Memory B cell (primary cell): Measurements from ENCODE around the gene ROR2.

Experiments used
- ATAC-seq: fragments of 150-1000 bp; cut with Tn5 transposase; 2 replicates; pipeline ENCODE4 v1.10.0; 2021; ENCODE audit warnings: low read depth, mild to moderate bottlenecking, moderate library complexity
- DNase-seq, 2 donors: peaks; one replicate each; pipeline ENCODE4 v3.0.0; 2022; ENCODE audit warnings: low spot score in 2 of 2
- H3K27ac Mint-ChIP-seq: one replicate; pipeline ENCODE4 v1.8.0; 2022; ENCODE audit warnings: mild to moderate bottlenecking, moderate library complexity, mixed read lengths
- H3K27me3 Mint-ChIP-seq: one replicate; pipeline ENCODE4 v1.8.0; 2022; ENCODE audit warnings: mixed read lengths
- H3K36me3 Mint-ChIP-seq: one replicate; pipeline ENCODE4 v1.8.0; 2022; ENCODE audit warnings: mild to moderate bottlenecking, mixed read lengths
- H3K4me1 Mint-ChIP-seq: one replicate; pipeline ENCODE4 v1.8.0; 2022; ENCODE audit warnings: mixed read lengths
- H3K4me3 Mint-ChIP-seq: one replicate; pipeline ENCODE4 v1.8.0; 2022; ENCODE audit warnings: mild to moderate bottlenecking, moderate library complexity, mixed read lengths
- H3K9me3 Mint-ChIP-seq: one replicate; pipeline ENCODE4 v1.8.0; 2022; ENCODE audit warnings: mixed read lengths

Gene ROR2

DNA sequence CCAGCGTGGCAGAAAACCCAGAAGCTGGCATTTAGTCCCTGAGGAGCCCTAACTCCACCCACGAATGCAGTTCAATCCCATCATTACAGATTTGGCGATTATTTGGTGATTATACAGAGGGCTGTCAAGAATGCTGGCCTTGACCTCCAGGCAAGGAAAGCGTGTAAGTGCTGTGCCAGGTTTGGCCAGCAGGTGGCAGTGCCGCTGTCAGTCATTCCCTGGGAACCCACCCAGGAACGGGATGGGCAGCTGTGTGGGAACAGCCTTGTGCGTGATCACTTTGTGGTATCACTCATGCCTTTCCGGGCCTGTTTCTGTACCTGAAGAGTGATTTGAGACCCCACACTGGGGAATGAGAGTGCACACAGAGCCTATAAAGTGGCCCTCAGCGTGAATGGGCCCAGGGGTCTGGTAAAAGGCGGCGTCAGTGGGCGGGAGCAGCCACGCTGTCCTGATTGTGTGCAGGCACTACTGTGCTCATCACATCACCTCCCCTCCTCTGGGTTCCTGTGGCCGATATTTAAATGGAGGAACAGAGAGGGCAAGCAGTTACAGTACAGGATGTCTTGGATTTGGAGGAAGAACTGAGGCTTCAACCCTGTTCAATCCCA is 215.6 kb downstream of the ROR2 start:
- H3K4me3 Mint-ChIP-seq: no peak overlapping the region
- ATAC-seq: no peak
- H3K9me3 Mint-ChIP-seq: no peaks in the 10 kb centered on the region
- H3K4me1 Mint-ChIP-seq: peaks cover 2% of the 10 kb centered on the region
- no peaks in the 10 kb centered on the region for H3K36me3 Mint-ChIP-seq
- peaks cover 10% of the 10 kb centered on the region for H3K27me3 Mint-ChIP-seq
- peak; percentile 57 to 73 for DNase-seq
- H3K27ac Mint-ChIP-seq: no peak overlapping the region

DNA sequence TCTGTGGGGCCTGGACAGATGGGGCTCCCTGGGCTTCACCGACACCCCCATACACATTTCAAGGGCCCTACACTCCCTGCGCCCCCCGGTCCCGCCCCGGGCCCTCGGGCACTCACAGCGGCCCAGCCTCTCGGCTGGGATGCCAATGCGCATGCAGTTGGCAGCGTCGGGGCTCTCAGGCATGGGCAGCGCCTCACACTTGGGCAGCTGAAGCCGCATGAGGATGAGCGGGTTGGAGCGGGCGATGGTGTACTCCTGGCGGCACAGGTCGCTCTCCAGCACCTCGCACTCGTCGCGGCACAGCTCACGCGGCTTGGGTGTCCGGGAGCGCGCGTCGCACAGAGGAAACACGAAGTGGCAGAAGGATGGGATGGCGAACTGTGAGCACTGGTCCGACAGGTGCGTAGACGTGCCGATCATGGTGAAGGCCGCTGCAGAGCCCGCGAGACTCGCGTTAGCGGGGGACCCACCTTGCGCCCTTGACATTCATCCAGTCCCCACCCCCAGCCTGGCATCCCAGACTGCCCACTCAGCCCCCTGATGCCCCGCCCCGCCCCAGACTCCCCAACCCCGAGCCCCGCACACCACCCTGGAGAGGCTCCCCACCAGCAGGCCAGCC is 216.9 kb downstream of the ROR2 start:
- Mint-ChIP-seq H3K27ac (no peak overlapping the region), H3K4me1 (peaks cover 2% of the 10 kb centered on the region), H3K27me3 (peaks cover 10% of the 10 kb centered on the region), H3K4me3 (no peak overlapping the region), H3K36me3 (no peaks in the 10 kb centered on the region), H3K9me3 (no peaks in the 10 kb centered on the region)
- ATAC-seq: no peak
- no peak for DNase-seq

GRCh38 chr9:91732187-91733005 is 217.6 kb downstream of the ROR2 start:
- Mint-ChIP-seq H3K4me3 (no peak overlapping the region), H3K36me3 (no peaks in the 10 kb centered on the region), H3K27ac (no peak overlapping the region), H3K27me3 (peaks cover 10% of the 10 kb centered on the region), H3K9me3 (no peaks in the 10 kb centered on the region), H3K4me1 (peaks cover 2% of the 10 kb centered on the region)
- DNase-seq (no peak), ATAC-seq (no peak)

- H3K9me3 Mint-ChIP-seq: no peaks in the 10 kb centered on the region
- no peak overlapping the region for H3K27ac Mint-ChIP-seq
- DNase-seq (no peak), ATAC-seq (no peak)
- no peak overlapping the region for H3K4me3 Mint-ChIP-seq
- H3K4me1 Mint-ChIP-seq: peaks cover 2% of the 10 kb centered on the region
- no peaks in the 10 kb centered on the region for H3K36me3 Mint-ChIP-seq
- peaks cover 4% of the 10 kb centered on the region for H3K27me3 Mint-ChIP-seq
Observed at GRCh38 chr9:91730806-91731205, 219.2 kb downstream of the ROR2 start.

- no peaks in the 10 kb centered on the region for H3K9me3 Mint-ChIP-seq
- H3K27ac Mint-ChIP-seq: no peak overlapping the region
- H3K36me3 Mint-ChIP-seq: no peaks in the 10 kb centered on the region
- DNase-seq (no peak), ATAC-seq (no peak)
- H3K4me3 Mint-ChIP-seq: no peak overlapping the region
- H3K27me3 Mint-ChIP-seq: peaks cover 2% of the 10 kb centered on the region
- peaks cover 2% of the 10 kb centered on the region for H3K4me1 Mint-ChIP-seq
Observed at GRCh38 chr9:91729558-91729842, 220.5 kb downstream of the ROR2 start.

GRCh38 chr9:91727972-91728371 is 222.1 kb downstream of the ROR2 start:
- ATAC-seq (no peak), DNase-seq (no peak)
- Mint-ChIP-seq H3K27ac (no peak overlapping the region), H3K9me3 (no peaks in the 10 kb centered on the region), H3K36me3 (no peaks in the 10 kb centered on the region), H3K4me3 (no peak overlapping the region), H3K4me1 (no peaks in the 10 kb centered on the region), H3K27me3 (peaks cover 2% of the 10 kb centered on the region)

DNA sequence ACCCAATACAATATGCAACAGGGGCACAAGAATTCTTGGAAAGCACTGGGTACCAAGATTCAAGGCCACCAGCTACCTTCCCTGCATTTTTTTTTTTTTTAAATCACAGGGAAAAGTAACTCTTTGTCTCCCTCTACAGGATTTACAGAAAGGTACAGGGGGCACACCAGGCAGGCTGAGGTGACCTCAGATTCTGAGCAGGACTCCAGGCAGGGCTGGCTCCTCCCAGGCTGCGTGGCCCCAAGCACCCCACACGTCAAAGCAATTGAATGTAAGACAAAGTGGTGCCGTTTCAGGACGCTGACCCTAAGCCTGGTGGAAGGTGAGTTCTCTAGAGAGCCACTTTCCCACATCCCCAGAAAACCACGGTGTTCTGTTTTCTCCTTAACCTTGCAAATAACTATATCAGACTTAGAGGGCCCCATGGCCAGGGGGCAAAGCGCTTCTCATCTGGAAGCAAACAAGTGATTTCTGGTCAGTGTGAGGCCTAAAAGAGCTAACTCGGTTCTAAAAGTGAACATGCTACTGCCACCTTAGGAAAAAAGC is 222.6 kb downstream of the ROR2 start:
- Mint-ChIP-seq H3K4me1 (no peaks in the 10 kb centered on the region), H3K4me3 (no peak overlapping the region), H3K27ac (no peak overlapping the region), H3K27me3 (peaks cover under 1% of the 10 kb centered on the region), H3K36me3 (no peaks in the 10 kb centered on the region), H3K9me3 (no peaks in the 10 kb centered on the region)
- peak in 1 of 2 donors; percentile 30 for DNase-seq
- peak; percentile 83 for ATAC-seq

GRCh38 chr9:91726406-91727100 is 223.5 kb downstream of the ROR2 start:
- Mint-ChIP-seq H3K27me3 (peaks cover 2% of the 10 kb centered on the region), H3K4me3 (no peak overlapping the region), H3K4me1 (no peaks in the 10 kb centered on the region), H3K36me3 (no peaks in the 10 kb centered on the region), H3K9me3 (no peaks in the 10 kb centered on the region), H3K27ac (no peak overlapping the region)
- ATAC-seq (no peak), DNase-seq (no peak)

GRCh38 chr9:91725651-91726050 is 224.4 kb downstream of the ROR2 start:
- Mint-ChIP-seq H3K36me3 (no peaks in the 10 kb centered on the region), H3K4me3 (no peak overlapping the region), H3K4me1 (no peaks in the 10 kb centered on the region), H3K27me3 (peaks cover 2% of the 10 kb centered on the region), H3K9me3 (no peaks in the 10 kb centered on the region), H3K27ac (no peak overlapping the region)
- ATAC-seq: no peak
- no peak for DNase-seq

GRCh38 chr9:91724609-91725505 is 225.2 kb downstream of the ROR2 start:
- no peak overlapping the region for H3K27ac Mint-ChIP-seq
- DNase-seq (no peak), ATAC-seq (no peak)
- H3K4me3 Mint-ChIP-seq: no peak overlapping the region
- H3K9me3 Mint-ChIP-seq: no peaks in the 10 kb centered on the region
- no peaks in the 10 kb centered on the region for H3K36me3 Mint-ChIP-seq
- H3K4me1 Mint-ChIP-seq: peaks cover under 1% of the 10 kb centered on the region
- peaks cover 2% of the 10 kb centered on the region for H3K27me3 Mint-ChIP-seq

GRCh38 chr9:91724068-91724440 is 226.0 kb downstream of the ROR2 start:
- Mint-ChIP-seq H3K4me1 (peaks cover 2% of the 10 kb centered on the region), H3K27ac (no peak overlapping the region), H3K27me3 (peaks cover 2% of the 10 kb centered on the region), H3K4me3 (no peak overlapping the region), H3K9me3 (no peaks in the 10 kb centered on the region), H3K36me3 (no peaks in the 10 kb centered on the region)
- DNase-seq: no peak
- ATAC-seq: no peak

GRCh38 chr9:91723420-91724067 is 226.5 kb downstream of the ROR2 start:
- ATAC-seq (no peak), DNase-seq (no peak)
- peaks cover 2% of the 10 kb centered on the region for H3K4me1 Mint-ChIP-seq
- peaks cover 2% of the 10 kb centered on the region for H3K27me3 Mint-ChIP-seq
- no peak overlapping the region for H3K4me3 Mint-ChIP-seq
- H3K27ac Mint-ChIP-seq: no peak overlapping the region
- H3K36me3 Mint-ChIP-seq: no peaks in the 10 kb centered on the region
- H3K9me3 Mint-ChIP-seq: no peaks in the 10 kb centered on the region
